22Rv1 (cell line): ENCODE measurements around the gene GJB4.
"Not testable (repeated sequence)": the region's sequence is repeated elsewhere in the genome, so short reads cannot be mapped to it uniquely, and the experiment has no call there.

Experiments used
- H3K27ac ChIP-seq: fragments of 450-650 bp; 2 replicates; pipeline ENCODE4 v1.5.1; 2017
- ZFX ChIP-seq: fragments of 450-650 bp; IDR thresholded peaks from 2 replicates; pipeline ENCODE4 v1.6.1; 2017; ENCODE audit warnings: antibody characterized with exemption, borderline replicate concordance
- TF ChIP-seq, protein P1 (sequence below): fragments of 450-650 bp; IDR thresholded peaks from 2 replicates; pipeline ENCODE4 v1.5.1; 2017; ENCODE audit warnings: mild to moderate bottlenecking

Gene GJB4

DNA sequence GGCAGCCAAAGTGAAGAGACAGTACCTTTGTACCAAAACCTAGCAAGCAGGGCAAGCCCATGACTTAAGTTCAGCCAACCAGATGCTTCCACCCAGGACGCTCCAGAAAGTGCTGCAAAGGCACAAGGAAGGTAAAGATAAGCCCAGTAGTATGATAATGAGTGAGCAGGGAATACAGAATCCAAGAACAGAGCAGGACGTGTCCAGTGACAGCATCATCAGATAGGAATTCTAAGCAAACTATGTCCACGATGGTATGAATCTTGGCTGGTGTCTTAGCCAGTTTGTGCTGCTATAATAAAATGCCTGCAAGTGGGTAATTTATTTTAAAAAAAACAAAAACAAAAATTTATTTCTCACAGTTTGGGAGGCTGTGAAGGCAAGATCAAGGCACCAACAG, 46.9 kb downstream of the GJB4 start:
- TF ChIP-seq, protein P1, sequence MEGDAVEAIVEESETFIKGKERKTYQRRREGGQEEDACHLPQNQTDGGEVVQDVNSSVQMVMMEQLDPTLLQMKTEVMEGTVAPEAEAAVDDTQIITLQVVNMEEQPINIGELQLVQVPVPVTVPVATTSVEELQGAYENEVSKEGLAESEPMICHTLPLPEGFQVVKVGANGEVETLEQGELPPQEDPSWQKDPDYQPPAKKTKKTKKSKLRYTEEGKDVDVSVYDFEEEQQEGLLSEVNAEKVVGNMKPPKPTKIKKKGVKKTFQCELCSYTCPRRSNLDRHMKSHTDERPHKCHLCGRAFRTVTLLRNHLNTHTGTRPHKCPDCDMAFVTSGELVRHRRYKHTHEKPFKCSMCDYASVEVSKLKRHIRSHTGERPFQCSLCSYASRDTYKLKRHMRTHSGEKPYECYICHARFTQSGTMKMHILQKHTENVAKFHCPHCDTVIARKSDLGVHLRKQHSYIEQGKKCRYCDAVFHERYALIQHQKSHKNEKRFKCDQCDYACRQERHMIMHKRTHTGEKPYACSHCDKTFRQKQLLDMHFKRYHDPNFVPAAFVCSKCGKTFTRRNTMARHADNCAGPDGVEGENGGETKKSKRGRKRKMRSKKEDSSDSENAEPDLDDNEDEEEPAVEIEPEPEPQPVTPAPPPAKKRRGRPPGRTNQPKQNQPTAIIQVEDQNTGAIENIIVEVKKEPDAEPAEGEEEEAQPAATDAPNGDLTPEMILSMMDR, result no peak
- no peak for TF ChIP-seq ZFX
- no peak overlapping the region for H3K27ac ChIP-seq

GRCh38 chr1:34808051-34808810, 48.7 kb downstream of the GJB4 start:
- TF ChIP-seq, protein P1, result no peak
- no peak for TF ChIP-seq ZFX
- no peak overlapping the region for H3K27ac ChIP-seq

DNA sequence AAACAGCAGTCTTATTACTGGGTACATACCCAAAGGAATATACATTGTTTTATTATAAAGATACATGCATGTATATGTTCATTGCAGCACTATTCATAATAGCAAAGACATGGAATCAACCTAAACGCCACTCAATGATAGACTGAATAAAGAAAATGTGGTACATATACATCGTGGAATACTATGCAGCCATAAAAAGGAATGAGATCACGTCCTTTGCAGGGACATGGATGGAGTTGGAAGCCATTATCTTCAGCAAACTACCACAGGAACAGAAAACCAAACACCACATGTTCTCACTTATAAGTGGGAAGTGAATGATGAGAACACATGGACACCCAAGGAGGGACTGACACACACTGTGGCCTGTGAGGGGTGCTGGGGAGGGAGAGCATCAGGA, 51.2 kb downstream of the GJB4 start:
- H3K27ac ChIP-seq, result not testable (repeated sequence)
